ENCODE data around the gene MYO3B.
"Not testable (repeated sequence)": the region's sequence is repeated elsewhere in the genome, so short reads cannot be mapped to it uniquely, and the experiment has no call there.

MYO3B gene

GRCh38 chr2:170277951-170278350 is 100.0 kb downstream of the MYO3B start:
- H3K27ac ChIP-seq (ENCODE audit: low read length) = no peak overlapping the region
- TF ChIP-seq CTCF (IDR thresholded peaks at IDR 0.05; ENCODE audit: low read length) = no peak
- TF ChIP-seq EZH2phosphoT487 (IDR thresholded peaks at IDR 0.05; ENCODE audit: low read length) = no peak
- TF ChIP-seq EZH2 (optimal IDR thresholded peaks at IDR 0.05; ENCODE audit: low read depth, low read length) = no peak

GRCh38 chr2:170279615-170280014 is 101.7 kb downstream of the MYO3B start:
- not testable (repeated sequence) for H4K20me1 ChIP-seq (ENCODE audit: insufficient read depth, low read length); H3K9me3 ChIP-seq (replicated peaks; ENCODE audit: insufficient read depth, low read length); H3K79me2 ChIP-seq (ENCODE audit: low read length); DNase-seq; H3K27me3 ChIP-seq (replicated peaks; ENCODE audit: insufficient read depth, low read length); H3K4me3 ChIP-seq (ENCODE audit: low read length); H2AFZ ChIP-seq (ENCODE audit: low read length); H3K4me2 ChIP-seq (ENCODE audit: low read depth, low read length); H3K27ac ChIP-seq (ENCODE audit: low read length); H3K9me2 ChIP-seq (replicated peaks; ENCODE audit: insufficient read depth, low read length); H3K9ac ChIP-seq (ENCODE audit: low read length); H3F3A ChIP-seq (ENCODE audit: insufficient read depth, low read length); H3K36me3 ChIP-seq (replicated peaks; ENCODE audit: insufficient read depth, low read length)
- peaks cover 21% of the 10 kb centered on the region for H3K4me1 ChIP-seq (ENCODE audit: low read length)

More at GRCh38 chr2:170277951-170278350, 100.0 kb downstream of the MYO3B start:
- Histone ChIP-seq H3F3A (ENCODE audit: insufficient read depth, low read length) (no peaks in the 10 kb centered on the region), H3K4me2 (ENCODE audit: low read depth, low read length) (no peak overlapping the region), H3K36me3 (replicated peaks; ENCODE audit: insufficient read depth, low read length) (no peaks in the 10 kb centered on the region), H3K27me3 (replicated peaks; ENCODE audit: insufficient read depth, low read length) (no peaks in the 10 kb centered on the region), H3K4me1 (ENCODE audit: low read length) (peaks cover 4% of the 10 kb centered on the region), H3K9ac (ENCODE audit: low read length) (no peak overlapping the region), H3K79me2 (ENCODE audit: low read length) (no peaks in the 10 kb centered on the region), H3K9me3 (replicated peaks; ENCODE audit: insufficient read depth, low read length) (no peaks in the 10 kb centered on the region), H2AFZ (ENCODE audit: low read length) (no peak overlapping the region), H3K4me3 (ENCODE audit: low read length) (no peak overlapping the region), H3K9me2 (replicated peaks; ENCODE audit: insufficient read depth, low read length) (no peaks in the 10 kb centered on the region), H4K20me1 (ENCODE audit: insufficient read depth, low read length) (no peaks in the 10 kb centered on the region)
- DNase-seq = no peak

GRCh38 chr2:170282851-170283250 is 104.9 kb downstream of the MYO3B start:
- Histone ChIP-seq H3K4me1 (ENCODE audit: low read length) (peaks cover 21% of the 10 kb centered on the region), H3K79me2 (ENCODE audit: low read length) (no peaks in the 10 kb centered on the region), H3K4me2 (ENCODE audit: low read depth, low read length) (peak overlapping the region; percentile 34; the same call in 1 of the 2 replicates), H3K27ac (ENCODE audit: low read length) (no peak overlapping the region), H3K9me2 (replicated peaks; ENCODE audit: insufficient read depth, low read length) (no peaks in the 10 kb centered on the region), H3F3A (ENCODE audit: insufficient read depth, low read length) (no peaks in the 10 kb centered on the region), H4K20me1 (ENCODE audit: insufficient read depth, low read length) (no peaks in the 10 kb centered on the region), H3K9ac (ENCODE audit: low read length) (no peak overlapping the region), H3K9me3 (replicated peaks; ENCODE audit: insufficient read depth, low read length) (no peaks in the 10 kb centered on the region), H3K36me3 (replicated peaks; ENCODE audit: insufficient read depth, low read length) (no peaks in the 10 kb centered on the region), H2AFZ (ENCODE audit: low read length) (peak overlapping the region; percentile 62), H3K27me3 (replicated peaks; ENCODE audit: insufficient read depth, low read length) (no peaks in the 10 kb centered on the region), H3K4me3 (ENCODE audit: low read length) (no peak overlapping the region)
- no peak for DNase-seq
- no peak for TF ChIP-seq EZH2phosphoT487 (IDR thresholded peaks at IDR 0.05; ENCODE audit: low read length)
- TF ChIP-seq EZH2 (optimal IDR thresholded peaks at IDR 0.05; ENCODE audit: low read depth, low read length) = no peak
- TF ChIP-seq CTCF (IDR thresholded peaks at IDR 0.05; ENCODE audit: low read length) = no peak

- peak overlapping the region; percentile 16; the same call in 1 of the 2 replicates for H2AFZ ChIP-seq (ENCODE audit: low read length)
- no peak overlapping the region for H3K4me3 ChIP-seq (ENCODE audit: low read length)
- H3F3A ChIP-seq (ENCODE audit: insufficient read depth, low read length) = no peaks in the 10 kb centered on the region
- TF ChIP-seq EZH2 (optimal IDR thresholded peaks at IDR 0.05; ENCODE audit: low read depth, low read length) = no peak
- no peak for TF ChIP-seq EZH2phosphoT487 (IDR thresholded peaks at IDR 0.05; ENCODE audit: low read length)
- no peak for TF ChIP-seq CTCF (IDR thresholded peaks at IDR 0.05; ENCODE audit: low read length)
- no peaks in the 10 kb centered on the region for H3K27me3 ChIP-seq (replicated peaks; ENCODE audit: insufficient read depth, low read length)
- H3K79me2 ChIP-seq (ENCODE audit: low read length) = no peaks in the 10 kb centered on the region
- H3K9me2 ChIP-seq (replicated peaks; ENCODE audit: insufficient read depth, low read length) = no peaks in the 10 kb centered on the region
- no peaks in the 10 kb centered on the region for H4K20me1 ChIP-seq (ENCODE audit: insufficient read depth, low read length)
- H3K4me1 ChIP-seq (ENCODE audit: low read length) = peaks cover 21% of the 10 kb centered on the region
- DNase-seq = no peak
- no peaks in the 10 kb centered on the region for H3K36me3 ChIP-seq (replicated peaks; ENCODE audit: insufficient read depth, low read length)
- H3K27ac ChIP-seq (ENCODE audit: low read length) = no peak overlapping the region
- H3K9me3 ChIP-seq (replicated peaks; ENCODE audit: insufficient read depth, low read length) = no peaks in the 10 kb centered on the region
- peak overlapping the region; percentile 34; the same call in 1 of the 2 replicates for H3K4me2 ChIP-seq (ENCODE audit: low read depth, low read length)
- no peak overlapping the region for H3K9ac ChIP-seq (ENCODE audit: low read length)
Measured at GRCh38 chr2:170284205-170284604, 106.3 kb downstream of the MYO3B start.
